ENCODE measurements around the gene AGO4. TPM values are rescaled to one million over a fixed set of nuclear protein-coding genes. Genes with fewer than 3 reads are reported as not detected.

The AGO4 gene
- polyA plus RNA-seq, 1 donor from 2014 or later = 4.2 TPM

DNA sequence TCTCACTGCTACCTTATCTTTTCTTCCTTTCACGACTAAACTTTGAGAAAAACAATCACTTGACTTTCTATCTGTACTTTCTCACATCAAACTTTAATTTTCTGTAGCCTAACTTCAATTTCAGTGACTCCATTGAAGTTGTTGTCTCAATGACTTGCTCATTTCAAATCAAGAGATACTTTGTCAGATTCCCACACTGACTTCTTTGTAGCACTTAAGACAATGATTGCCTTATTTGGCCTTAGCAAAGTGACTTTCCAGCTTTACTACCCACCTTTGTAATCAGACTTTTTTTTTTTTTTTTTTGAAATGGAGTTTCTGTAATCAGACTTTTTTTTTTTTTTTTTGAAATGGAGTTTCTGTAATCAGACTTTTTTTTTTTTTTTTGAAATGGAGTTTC, 37.0 kb downstream of the AGO4 start:
- no peak overlapping the region for H3K4me3 Mint-ChIP-seq
- H3K9me3 Mint-ChIP-seq = no peaks in the 10 kb centered on the region
- peaks cover 0 to 3% (median 0%) of the 10 kb centered on the region in 3 donors for H3K4me1 Mint-ChIP-seq
- no peak overlapping the region for H3K27ac Mint-ChIP-seq
- H3K36me3 Mint-ChIP-seq = peaks cover 14% of the 10 kb centered on the region
- no peaks in the 10 kb centered on the region for H3K27me3 Mint-ChIP-seq

DNA sequence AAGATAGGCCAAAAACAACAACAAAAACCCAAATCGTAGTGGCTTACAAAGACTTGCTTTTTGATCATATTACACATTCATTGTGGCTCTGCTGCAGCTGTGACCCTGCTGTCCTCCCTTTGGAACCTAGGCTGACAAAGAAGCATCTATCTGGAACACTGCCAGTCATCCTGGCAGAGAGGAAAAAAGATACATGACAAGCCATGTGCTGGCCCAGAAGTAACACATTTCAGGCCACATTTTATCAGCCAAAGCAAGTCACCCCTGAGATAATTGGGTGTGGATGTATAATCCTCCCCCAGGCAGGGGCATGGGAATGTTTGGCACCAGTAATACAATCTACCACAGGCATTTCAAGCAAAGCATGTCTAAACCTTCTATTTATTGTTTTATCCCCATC, 38.0 kb downstream of the AGO4 start:
- H3K36me3 Mint-ChIP-seq = peaks cover 16% of the 10 kb centered on the region
- peak overlapping the region in 1 of 3 donors; percentile 12 for H3K27ac Mint-ChIP-seq
- no peaks in the 10 kb centered on the region for H3K9me3 Mint-ChIP-seq

DNA sequence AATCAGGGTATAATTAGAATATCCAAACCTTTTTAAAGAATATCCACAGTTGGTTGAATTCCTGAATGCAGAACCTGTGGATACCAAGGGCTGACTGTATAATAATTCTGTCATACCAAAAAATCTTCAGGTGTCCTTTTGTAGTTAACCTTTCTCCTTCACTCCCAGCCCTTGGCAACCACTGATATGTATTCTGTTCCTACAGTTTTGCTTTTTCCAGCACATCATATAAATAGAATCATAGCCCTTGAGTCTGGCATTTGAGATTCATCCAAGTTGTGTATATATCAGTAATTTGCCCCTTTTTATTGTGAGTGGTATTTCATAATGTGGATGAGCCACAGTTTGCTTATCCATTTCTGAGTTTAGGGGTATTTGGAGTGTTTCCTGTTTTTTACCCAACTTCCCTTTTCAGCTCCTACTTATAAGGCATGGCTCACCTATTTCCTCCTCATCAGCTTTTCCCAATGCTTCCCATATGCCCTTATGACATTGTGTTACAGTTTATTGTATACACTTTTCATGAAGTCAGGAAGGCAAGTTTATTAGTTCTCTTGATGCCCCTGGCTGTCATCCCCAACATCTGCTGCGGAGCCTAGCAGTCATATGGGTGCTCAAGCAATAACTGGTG, 40.2 kb downstream of the AGO4 start:
- H3K4me1 Mint-ChIP-seq = peaks cover 0 to 3% (median 0%) of the 10 kb centered on the region in 3 donors
- H3K4me3 Mint-ChIP-seq = no peak overlapping the region
- peak overlapping the region in 1 of 3 donors; percentile 38 for H3K27ac Mint-ChIP-seq
- no peaks in the 10 kb centered on the region for H3K27me3 Mint-ChIP-seq
- H3K9me3 Mint-ChIP-seq = no peaks in the 10 kb centered on the region
- H3K36me3 Mint-ChIP-seq = peaks cover 6% of the 10 kb centered on the region

More for the DNA sequence above, 38.0 kb downstream of the AGO4 start:
- Mint-ChIP-seq H3K4me1 (peaks cover 0 to 3% (median 0%) of the 10 kb centered on the region in 3 donors), H3K27me3 (no peaks in the 10 kb centered on the region), H3K4me3 (no peak overlapping the region)

DNA sequence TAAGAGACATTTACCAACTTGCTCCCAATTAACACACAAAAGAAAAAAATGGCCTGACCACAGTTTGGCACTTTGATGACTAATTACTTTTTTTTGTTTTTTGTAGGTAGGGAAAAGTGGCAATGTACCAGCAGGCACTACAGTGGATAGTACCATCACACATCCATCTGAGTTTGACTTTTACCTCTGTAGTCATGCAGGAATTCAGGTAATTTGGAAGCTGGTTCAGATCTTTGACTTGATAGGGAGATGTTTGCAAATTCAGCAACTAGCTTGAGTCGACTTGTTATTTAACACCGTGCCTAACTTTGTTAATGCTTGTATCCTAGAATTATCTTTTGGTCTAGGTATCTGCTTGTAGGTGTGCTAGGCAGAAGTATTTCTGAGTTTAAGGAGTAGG, 42.2 kb downstream of the AGO4 start:
- Mint-ChIP-seq H3K27ac (no peak overlapping the region), H3K4me3 (no peak overlapping the region), H3K9me3 (no peaks in the 10 kb centered on the region), H3K4me1 (peaks cover 0 to 3% (median 0%) of the 10 kb centered on the region in 3 donors), H3K36me3 (peaks cover 11% of the 10 kb centered on the region), H3K27me3 (no peaks in the 10 kb centered on the region)

DNA sequence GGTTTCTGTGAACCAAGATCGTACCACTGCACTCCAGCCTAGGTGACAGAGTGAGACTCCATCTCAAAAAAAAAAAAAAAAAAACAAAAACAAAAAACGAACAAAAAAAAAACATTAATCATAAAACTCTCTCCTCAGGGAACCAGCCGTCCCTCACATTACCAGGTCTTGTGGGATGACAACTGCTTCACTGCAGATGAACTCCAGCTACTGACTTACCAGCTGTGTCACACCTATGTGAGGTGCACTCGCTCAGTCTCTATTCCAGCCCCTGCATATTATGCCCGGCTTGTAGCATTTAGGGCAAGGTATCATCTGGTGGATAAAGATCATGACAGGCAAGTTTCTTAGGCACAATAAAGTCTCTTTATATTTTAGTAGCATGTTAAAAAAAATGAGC, 42.9 kb downstream of the AGO4 start:
- Mint-ChIP-seq H3K27me3 (no peaks in the 10 kb centered on the region), H3K27ac (no peak overlapping the region), H3K4me3 (no peak overlapping the region), H3K9me3 (no peaks in the 10 kb centered on the region), H3K4me1 (peaks cover 0 to 3% (median 0%) of the 10 kb centered on the region in 3 donors), H3K36me3 (peaks cover 11% of the 10 kb centered on the region)

- H3K27me3 Mint-ChIP-seq = no peaks in the 10 kb centered on the region
- H3K4me3 Mint-ChIP-seq = no peak overlapping the region
- no peaks in the 10 kb centered on the region for H3K9me3 Mint-ChIP-seq
- peaks cover 0 to 3% (median 1%) of the 10 kb centered on the region in 3 donors for H3K4me1 Mint-ChIP-seq
- peaks cover 11% of the 10 kb centered on the region for H3K36me3 Mint-ChIP-seq
- H3K27ac Mint-ChIP-seq = no peak overlapping the region
Measured at GRCh38 chr1:35851132-35851869, 43.5 kb downstream of the AGO4 start.

- Mint-ChIP-seq H3K27ac (no peak overlapping the region), H3K36me3 (peaks cover 11% of the 10 kb centered on the region), H3K9me3 (no peaks in the 10 kb centered on the region), H3K4me1 (peaks cover 0 to 3% (median 2%) of the 10 kb centered on the region in 3 donors), H3K27me3 (no peaks in the 10 kb centered on the region), H3K4me3 (no peak overlapping the region)
Measured at GRCh38 chr1:35852241-35852640, 44.4 kb downstream of the AGO4 start.

DNA sequence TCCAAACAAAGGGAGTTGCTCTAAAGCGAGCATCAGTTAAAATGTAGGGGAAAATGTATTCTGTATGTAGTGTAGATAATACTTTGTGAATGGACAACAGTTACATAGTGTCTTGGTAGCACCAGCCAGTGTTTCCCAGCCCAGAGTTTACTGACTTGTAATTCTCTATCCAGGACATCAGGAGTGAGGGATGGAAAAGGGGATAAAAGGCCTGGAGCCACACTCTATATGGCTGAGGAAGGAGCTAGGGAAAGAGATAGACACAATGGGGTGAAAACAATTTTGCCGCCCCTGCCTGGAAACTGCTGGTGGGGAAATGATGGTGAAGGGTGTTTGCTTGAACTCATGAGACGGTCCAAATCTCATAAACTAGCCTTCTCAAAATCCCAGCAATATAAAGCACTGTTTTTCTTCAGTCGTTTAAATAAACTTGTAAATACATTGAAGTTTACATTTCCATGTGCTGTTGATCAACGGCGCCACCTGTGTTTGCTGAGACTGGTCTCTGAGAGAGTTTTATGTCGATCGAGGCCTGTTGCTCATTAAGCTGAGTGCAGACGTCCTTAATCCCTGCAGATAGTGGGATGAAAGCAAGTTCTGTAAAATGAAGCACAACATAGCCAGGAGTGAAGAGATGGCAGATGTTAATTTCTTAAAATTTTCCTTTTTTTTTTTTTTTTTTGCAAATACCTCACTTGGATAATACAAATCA, 47.3 kb downstream of the AGO4 start:
- no peak overlapping the region for H3K4me3 Mint-ChIP-seq
- H3K9me3 Mint-ChIP-seq = no peaks in the 10 kb centered on the region
- H3K4me1 Mint-ChIP-seq = peaks cover 0 to 2% (median 0%) of the 10 kb centered on the region in 3 donors
- H3K27ac Mint-ChIP-seq = no peak overlapping the region
- H3K36me3 Mint-ChIP-seq = peaks cover 9% of the 10 kb centered on the region
- H3K27me3 Mint-ChIP-seq = no peaks in the 10 kb centered on the region

GRCh38 chr1:35856964-35857363, 49.1 kb downstream of the AGO4 start:
- H3K36me3 Mint-ChIP-seq = peaks cover 7% of the 10 kb centered on the region
- H3K27me3 Mint-ChIP-seq = no peaks in the 10 kb centered on the region
- no peaks in the 10 kb centered on the region for H3K9me3 Mint-ChIP-seq
- H3K4me3 Mint-ChIP-seq = peak overlapping the region in 1 of 4 donors; percentile 30
- peaks cover 0 to 2% (median 0%) of the 10 kb centered on the region in 3 donors for H3K4me1 Mint-ChIP-seq
- H3K27ac Mint-ChIP-seq = no peak overlapping the region

- H3K36me3 Mint-ChIP-seq = peaks cover 7% of the 10 kb centered on the region
- H3K27me3 Mint-ChIP-seq = no peaks in the 10 kb centered on the region
- no peak overlapping the region for H3K4me3 Mint-ChIP-seq
- H3K9me3 Mint-ChIP-seq = no peaks in the 10 kb centered on the region
- no peak overlapping the region for H3K27ac Mint-ChIP-seq
- peaks cover 0 to 2% (median 0%) of the 10 kb centered on the region in 3 donors for H3K4me1 Mint-ChIP-seq
Measured at GRCh38 chr1:35857830-35858229, 50.0 kb downstream of the AGO4 start.

DNA sequence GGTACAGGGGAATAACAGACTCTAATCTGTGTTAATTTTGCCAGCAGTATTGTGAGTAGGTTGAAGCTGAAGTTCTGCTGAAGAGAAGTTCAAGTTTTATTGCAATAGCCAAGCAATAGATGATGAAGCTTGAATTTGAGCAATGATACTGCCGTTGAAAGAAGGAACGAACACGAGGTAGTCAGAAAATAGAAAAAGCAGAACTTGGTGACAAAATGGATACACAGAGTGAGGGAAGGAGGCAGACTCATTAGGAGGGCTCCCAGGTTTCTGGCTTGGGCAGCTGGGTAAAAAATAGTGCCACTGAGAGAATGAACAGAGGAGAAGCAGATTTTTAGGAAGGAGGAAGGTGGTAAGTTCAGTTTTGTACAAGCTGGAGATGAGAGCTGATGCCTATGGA, 52.9 kb downstream of the AGO4 start:
- Mint-ChIP-seq H3K27ac (no peak overlapping the region), H3K4me3 (no peak overlapping the region), H3K36me3 (no peaks in the 10 kb centered on the region), H3K27me3 (no peaks in the 10 kb centered on the region), H3K9me3 (no peaks in the 10 kb centered on the region), H3K4me1 (peaks cover 0 to 2% (median 0%) of the 10 kb centered on the region in 3 donors)

GRCh38 chr1:35863136-35863535, 55.3 kb downstream of the AGO4 start:
- Mint-ChIP-seq H3K9me3 (no peaks in the 10 kb centered on the region), H3K36me3 (no peaks in the 10 kb centered on the region), H3K4me1 (no peaks in the 10 kb centered on the region)

GRCh38 chr1:35863881-35864625, 56.2 kb downstream of the AGO4 start:
- Mint-ChIP-seq H3K4me1 (no peaks in the 10 kb centered on the region), H3K27me3 (no peaks in the 10 kb centered on the region), H3K27ac (no peak overlapping the region)

More at GRCh38 chr1:35863136-35863535, 55.3 kb downstream of the AGO4 start:
- Mint-ChIP-seq H3K4me3 (no peak overlapping the region), H3K27me3 (no peaks in the 10 kb centered on the region), H3K27ac (no peak overlapping the region)

GRCh38 chr1:35864813-35865212, 57.0 kb downstream of the AGO4 start:
- no peak overlapping the region for H3K4me3 Mint-ChIP-seq
- H3K36me3 Mint-ChIP-seq = no peaks in the 10 kb centered on the region
- H3K27me3 Mint-ChIP-seq = no peaks in the 10 kb centered on the region
- H3K4me1 Mint-ChIP-seq = no peaks in the 10 kb centered on the region
- H3K9me3 Mint-ChIP-seq = no peaks in the 10 kb centered on the region
- no peak overlapping the region for H3K27ac Mint-ChIP-seq

More at GRCh38 chr1:35863881-35864625, 56.2 kb downstream of the AGO4 start:
- Mint-ChIP-seq H3K9me3 (no peaks in the 10 kb centered on the region), H3K36me3 (no peaks in the 10 kb centered on the region), H3K4me3 (no peak overlapping the region)

DNA sequence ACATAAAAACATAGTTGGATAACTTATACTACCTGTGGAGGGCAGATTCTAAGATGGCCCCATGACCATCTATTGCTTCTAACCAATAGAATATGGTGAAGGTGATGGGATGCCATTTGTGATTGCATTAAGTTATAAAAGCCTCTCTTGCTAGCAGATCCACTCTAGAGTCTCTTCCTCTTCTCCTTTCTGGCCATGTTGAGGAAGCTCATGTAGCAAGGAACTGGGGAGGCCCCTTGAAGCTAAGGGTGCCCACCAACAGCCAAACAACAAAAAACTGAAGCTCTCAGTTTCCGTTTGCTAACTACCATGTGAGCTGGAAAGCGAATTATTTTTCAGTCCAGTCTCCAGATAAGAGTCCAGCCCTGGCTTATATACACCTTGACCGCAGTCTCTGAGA, 59.2 kb downstream of the AGO4 start:
- Mint-ChIP-seq H3K36me3 (no peaks in the 10 kb centered on the region), H3K27ac (no peak overlapping the region), H3K9me3 (no peaks in the 10 kb centered on the region), H3K4me1 (no peaks in the 10 kb centered on the region), H3K4me3 (no peak overlapping the region), H3K27me3 (no peaks in the 10 kb centered on the region)
